ENCODE results near the gene PADI4.

The PADI4 gene

GRCh38 chr1:17352419-17352909, 44.5 kb downstream of the PADI4 start:
- no peak for DNase-seq

GRCh38 chr1:17355898-17356297, 47.9 kb downstream of the PADI4 start:
- DNase-seq = peak in 1 of 6 experiments; percentile 3

- DNase-seq = no peak
Observed at GRCh38 chr1:17356387-17357026, 48.5 kb downstream of the PADI4 start.

- no peak for DNase-seq
Observed at GRCh38 chr1:17358557-17358956, 50.6 kb downstream of the PADI4 start.

- DNase-seq = no peak
Observed at GRCh38 chr1:17359031-17359430, 51.0 kb downstream of the PADI4 start.

GRCh38 chr1:17359808-17360207, 51.8 kb downstream of the PADI4 start:
- no peak for DNase-seq

GRCh38 chr1:17360272-17360956, 52.4 kb downstream of the PADI4 start:
- no peak for DNase-seq

GRCh38 chr1:17361687-17362086, 53.7 kb downstream of the PADI4 start:
- no peak for DNase-seq

GRCh38 chr1:17363351-17363750, 55.4 kb downstream of the PADI4 start:
- no peak for DNase-seq

GRCh38 chr1:17363771-17364170, 55.8 kb downstream of the PADI4 start:
- DNase-seq = no peak

GRCh38 chr1:17365293-17365692, 57.3 kb downstream of the PADI4 start:
- no peak for DNase-seq

- DNase-seq = no peak
Observed at GRCh38 chr1:17369466-17369865, 61.5 kb downstream of the PADI4 start.

- DNase-seq = no peak
Observed at GRCh38 chr1:17370618-17371017, 62.6 kb downstream of the PADI4 start.

GRCh38 chr1:17371896-17372295, 63.9 kb downstream of the PADI4 start, which contains the start of gene PADI6:
Gene PADI6 (plus strand): TSS chr1:17372196. CDS start chr1:17372246, 50 bp downstream.
- no peak for DNase-seq

- no peak for DNase-seq
Observed at GRCh38 chr1:17372955-17373354, 65.0 kb downstream of the PADI4 start.

GRCh38 chr1:17375651-17376050, 67.7 kb downstream of the PADI4 start:
- no peak for DNase-seq

- no peak for DNase-seq
Observed at GRCh38 chr1:17377325-17377953, 69.4 kb downstream of the PADI4 start.

- DNase-seq = no peak
Observed at GRCh38 chr1:17381161-17381560, 73.2 kb downstream of the PADI4 start.

GRCh38 chr1:17392199-17392740, 84.3 kb downstream of the PADI4 start:
- DNase-seq = no peak

- no peak for DNase-seq
Observed at GRCh38 chr1:17393230-17393629, 85.2 kb downstream of the PADI4 start.

- DNase-seq = no peak
Observed at GRCh38 chr1:17397910-17398695, 90.1 kb downstream of the PADI4 start.

- DNase-seq = no peak
Observed at GRCh38 chr1:17400725-17401341, 92.8 kb downstream of the PADI4 start.
